Calu3 (cell line): ENCODE measurements around the gene HMGN2. TPM values are rescaled to one million over a fixed set of nuclear protein-coding genes. Genes with fewer than 3 reads are reported as not detected.

Experiments used
- BruUV-seq: library from RNA; stranded (reverse); fragments of 400-500 nt; replicated peaks from 2 replicates; lab custom pipeline; 2021; lab: Mats Ljungman, UMichigan
- CTCF ChIA-PET: fragments of 300-600 bp; sonication (Branson Sonifier 250); formaldehyde crosslinking; loops from one replicate; lab custom pipeline; 2022; ENCODE audit warnings: antibody characterized with exemption; lab: Charles Lee
- DNase-seq: peaks from one replicate; pipeline ENCODE4 v3.0.0; 2022
- H3K27ac Mint-ChIP-seq: one replicate; pipeline ENCODE4 v1.8.0; 2022; ENCODE audit warnings: mixed read lengths; ENCODE audit not compliant: unreplicated experiment
- H3K27me3 Mint-ChIP-seq: one replicate; pipeline ENCODE4 v1.8.0; 2022; ENCODE audit warnings: mixed read lengths; ENCODE audit not compliant: unreplicated experiment
- H3K36me3 Mint-ChIP-seq: one replicate; pipeline ENCODE4 v1.8.0; 2022; ENCODE audit warnings: mild to moderate bottlenecking, moderate library complexity, mixed read lengths; ENCODE audit not compliant: insufficient read depth, unreplicated experiment
- H3K4me1 Mint-ChIP-seq: one replicate; pipeline ENCODE4 v1.8.0; 2022; ENCODE audit warnings: mild to moderate bottlenecking, low read depth, mixed read lengths; ENCODE audit not compliant: unreplicated experiment
- H3K4me3 Mint-ChIP-seq: one replicate; pipeline ENCODE4 v1.8.0; 2022; ENCODE audit warnings: mild to moderate bottlenecking, low read depth, moderate library complexity, mixed read lengths; ENCODE audit not compliant: unreplicated experiment
- H3K9me3 Mint-ChIP-seq: one replicate; pipeline ENCODE4 v1.8.0; 2022; ENCODE audit warnings: low read depth, mixed read lengths; ENCODE audit not compliant: unreplicated experiment
- intact Hi-C: fragments of 100-400 bp; cut with micrococcal nuclease; formaldehyde crosslinking; loops from one replicate; pipeline ENCODE4 v1.10.0; 2022; ENCODE audit not compliant: unreplicated experiment
- total RNA-seq: library from RNA; stranded (reverse); gene quantifications from 2 replicates; pipeline ENCODE4 v1.2.3, GENCODE V29; 2022
- TF ChIP-seq, protein P1 (sequence below): fragments of 200-600 bp; IDR thresholded peaks from one replicate; pipeline ENCODE4 v1.8.0; 2022; ENCODE audit warnings: antibody characterized with exemption; ENCODE audit not compliant: unreplicated experiment

Gene HMGN2
- total RNA-seq, 1 experiment from 2014 or later = 290 TPM

DNA sequence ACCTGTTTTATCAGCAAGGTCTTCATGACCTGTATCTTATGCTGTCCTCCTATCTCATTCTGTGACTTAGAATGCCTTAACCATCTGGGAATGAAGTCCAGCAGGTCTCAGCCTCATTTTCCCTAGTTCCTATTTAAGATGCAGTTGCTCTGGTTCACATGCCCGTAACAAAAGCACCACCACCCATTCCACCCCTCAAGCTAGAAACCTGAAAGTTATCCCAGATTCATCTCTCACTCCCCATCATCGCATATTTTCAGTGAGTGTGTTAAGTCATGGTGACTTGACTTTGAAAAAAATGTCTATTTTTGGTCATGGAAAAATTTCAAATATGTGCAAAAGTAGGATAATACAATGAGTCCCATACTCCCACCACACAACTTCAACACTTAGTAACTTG lies 11.7 kb downstream of the HMGN2 start:
- H3K27me3 Mint-ChIP-seq = no peaks in the 10 kb centered on the region
- intact Hi-C loops = no loop called here
- no peak overlapping the region for H3K27ac Mint-ChIP-seq
- peaks cover 10% of the 10 kb centered on the region for H3K4me1 Mint-ChIP-seq
- H3K9me3 Mint-ChIP-seq = no peaks in the 10 kb centered on the region
- CTCF ChIA-PET = no interaction called here
- no TSS peak for BruUV-seq
- TF ChIP-seq, protein P1, sequence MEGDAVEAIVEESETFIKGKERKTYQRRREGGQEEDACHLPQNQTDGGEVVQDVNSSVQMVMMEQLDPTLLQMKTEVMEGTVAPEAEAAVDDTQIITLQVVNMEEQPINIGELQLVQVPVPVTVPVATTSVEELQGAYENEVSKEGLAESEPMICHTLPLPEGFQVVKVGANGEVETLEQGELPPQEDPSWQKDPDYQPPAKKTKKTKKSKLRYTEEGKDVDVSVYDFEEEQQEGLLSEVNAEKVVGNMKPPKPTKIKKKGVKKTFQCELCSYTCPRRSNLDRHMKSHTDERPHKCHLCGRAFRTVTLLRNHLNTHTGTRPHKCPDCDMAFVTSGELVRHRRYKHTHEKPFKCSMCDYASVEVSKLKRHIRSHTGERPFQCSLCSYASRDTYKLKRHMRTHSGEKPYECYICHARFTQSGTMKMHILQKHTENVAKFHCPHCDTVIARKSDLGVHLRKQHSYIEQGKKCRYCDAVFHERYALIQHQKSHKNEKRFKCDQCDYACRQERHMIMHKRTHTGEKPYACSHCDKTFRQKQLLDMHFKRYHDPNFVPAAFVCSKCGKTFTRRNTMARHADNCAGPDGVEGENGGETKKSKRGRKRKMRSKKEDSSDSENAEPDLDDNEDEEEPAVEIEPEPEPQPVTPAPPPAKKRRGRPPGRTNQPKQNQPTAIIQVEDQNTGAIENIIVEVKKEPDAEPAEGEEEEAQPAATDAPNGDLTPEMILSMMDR = no peak
- no peak overlapping the region for H3K4me3 Mint-ChIP-seq
- H3K36me3 Mint-ChIP-seq = no peaks in the 10 kb centered on the region
- no peak for DNase-seq

DNA sequence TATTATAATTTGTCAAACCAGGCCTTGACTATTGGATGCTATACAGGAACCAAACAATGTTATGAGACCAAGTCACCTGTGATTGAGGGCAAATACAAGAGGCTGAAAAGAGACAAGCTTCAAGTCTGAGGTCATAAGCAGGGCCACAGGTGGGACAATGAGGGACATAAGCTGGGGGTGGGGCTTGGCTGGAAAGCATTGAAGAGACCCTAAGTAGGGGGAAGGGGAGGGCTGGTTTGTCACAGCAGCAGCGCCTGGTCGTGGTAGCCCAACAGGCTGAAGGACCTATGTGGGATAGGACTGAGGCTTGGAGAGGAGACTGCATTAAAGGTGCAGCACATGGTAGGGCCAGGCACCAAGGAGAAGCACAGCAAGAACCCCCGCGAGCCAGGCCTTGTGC lies 17.9 kb downstream of the HMGN2 start:
- no peak overlapping the region for H3K27ac Mint-ChIP-seq

DNA sequence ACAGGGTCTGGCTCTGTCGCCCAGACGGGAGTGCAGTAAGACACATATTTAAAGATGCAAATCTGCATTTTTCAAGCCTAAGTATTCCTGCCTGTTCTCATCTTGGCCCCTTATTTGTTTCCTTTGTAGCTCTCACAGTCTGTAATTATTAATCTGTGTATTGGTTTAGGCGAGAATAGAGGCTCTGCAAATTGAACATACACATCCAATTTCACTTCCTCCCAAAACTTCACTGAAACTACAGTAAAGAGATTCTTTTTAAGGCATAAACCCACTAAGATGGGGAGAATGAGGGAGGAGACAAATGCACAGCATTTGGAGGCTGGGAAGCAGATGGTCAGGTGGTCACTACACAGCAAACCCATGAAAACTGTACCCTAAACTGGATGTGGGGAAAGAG lies 21.0 kb downstream of the HMGN2 start:
- Mint-ChIP-seq H3K36me3 (no peaks in the 10 kb centered on the region), H3K27ac (no peak overlapping the region), H3K4me1 (no peaks in the 10 kb centered on the region), H3K4me3 (no peak overlapping the region), H3K27me3 (peaks cover 29% of the 10 kb centered on the region), H3K9me3 (no peaks in the 10 kb centered on the region)
- no peak for DNase-seq
- TF ChIP-seq, protein P1 = no peak
- no TSS peak for BruUV-seq
- intact Hi-C loops = no loop called here
- CTCF ChIA-PET = interaction anchor here (0.7 kb wide), 1 partner anchor 1043 kb away, joined by 3 read pairs; no protein-coding TSS in a partner anchor

More for the DNA sequence above, 17.9 kb downstream of the HMGN2 start:
- CTCF ChIA-PET = interaction anchor here (1.4 kb wide), 1 partner anchor 11 kb away, joined by 3 read pairs; no protein-coding TSS in a partner anchor
- Mint-ChIP-seq H3K4me3 (no peak overlapping the region), H3K36me3 (no peaks in the 10 kb centered on the region), H3K27me3 (peaks cover 29% of the 10 kb centered on the region), H3K4me1 (no peaks in the 10 kb centered on the region), H3K9me3 (no peaks in the 10 kb centered on the region)
- TF ChIP-seq, protein P1 = no peak
- no peak for DNase-seq
- no TSS peak for BruUV-seq
- intact Hi-C loops = no loop called here

DNA sequence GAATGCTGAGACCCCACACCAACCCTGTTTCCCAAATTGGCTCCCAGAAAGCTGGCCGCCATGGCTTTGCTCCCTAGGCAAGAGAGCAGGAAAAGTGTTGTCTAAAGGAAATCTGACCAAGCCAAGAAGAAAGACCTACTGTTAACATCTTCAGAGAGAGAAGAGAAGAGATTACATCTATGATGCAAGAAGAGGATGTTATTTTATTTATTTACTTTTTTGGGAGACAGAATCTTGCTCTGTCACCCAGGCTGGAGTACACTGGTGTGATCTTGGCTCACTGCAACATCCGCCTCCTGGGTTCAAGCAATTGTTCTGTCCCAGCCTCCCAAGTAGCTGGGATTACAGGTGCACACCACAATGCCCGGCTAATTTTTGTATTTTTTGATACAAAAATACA lies 21.7 kb downstream of the HMGN2 start:
- Mint-ChIP-seq H3K4me1 (no peaks in the 10 kb centered on the region), H3K27me3 (peaks cover 29% of the 10 kb centered on the region), H3K9me3 (no peaks in the 10 kb centered on the region), H3K4me3 (no peak overlapping the region), H3K27ac (no peak overlapping the region), H3K36me3 (no peaks in the 10 kb centered on the region)
- BruUV-seq = no TSS peak
- CTCF ChIA-PET = no interaction called here
- TF ChIP-seq, protein P1 = no peak
- no peak for DNase-seq
- intact Hi-C loops = no loop called here
